Measurements from ENCODE around the gene GPR39. TPM values are rescaled to one million over a fixed set of nuclear protein-coding genes. Genes with fewer than 3 reads are reported as not detected.
A peak's percentile ranks its signal among the peaks of the same experiment; 100 is the strongest.

The GPR39 gene
- total RNA-seq, 1 experiment from 2014 or later, result 0.50 TPM

DNA sequence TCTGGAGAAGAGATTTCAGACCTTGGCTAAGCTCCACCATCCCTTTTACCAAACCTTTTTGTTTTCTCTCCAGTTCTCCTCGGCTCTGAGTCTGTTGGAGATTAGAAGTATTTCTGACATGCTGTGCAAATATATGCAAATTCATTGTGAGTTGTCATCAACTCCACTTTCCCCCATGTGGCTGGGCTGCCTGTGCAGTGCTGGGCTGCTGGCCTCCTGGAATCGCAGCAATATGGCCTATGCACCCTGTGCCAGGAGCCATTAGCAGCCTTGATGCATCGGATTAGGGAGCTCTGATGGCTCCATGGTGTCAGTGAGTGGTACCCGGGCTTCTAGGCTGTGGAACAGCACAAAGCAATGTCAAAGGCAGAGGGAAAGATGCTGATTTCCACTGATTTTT, 80.0 kb downstream of the GPR39 start:
- Histone ChIP-seq H2BK12ac (ENCODE audit: insufficient read length, low read depth, low read length) (no peak overlapping the region), H3K27ac (ENCODE audit: insufficient read length, low read depth, low read length) (no peak overlapping the region), H3T11ph (ENCODE audit: low read length) (no peak overlapping the region), H3K9me3 (ENCODE audit: control insufficient read depth, low read depth, low read length) (no peaks in the 10 kb centered on the region), H2AFZ (ENCODE audit: low read length) (no peak overlapping the region), H2BK120ac (ENCODE audit: low read depth, low read length, poor library complexity, severe bottlenecking) (no peak overlapping the region), H3K4ac (ENCODE audit: low read depth, low read length) (no peak overlapping the region), H4K5ac (ENCODE audit: insufficient read length, low read depth, low read length) (no peak overlapping the region), H2BK20ac (ENCODE audit: low read depth, low read length, poor library complexity, severe bottlenecking) (no peak overlapping the region), H3K4me1 (ENCODE audit: insufficient read depth, low read length) (no peaks in the 10 kb centered on the region), H4K8ac (replicated peaks; ENCODE audit: insufficient read length, low read depth, low read length) (no peak overlapping the region), H4K91ac (ENCODE audit: insufficient read length, low read depth, low read length) (no peak overlapping the region), H3K18ac (ENCODE audit: insufficient read length, low read depth, low read length) (no peak overlapping the region), H3K4me2 (ENCODE audit: insufficient read depth, insufficient read length, low read length) (no peak overlapping the region), H3K23me2 (ENCODE audit: insufficient read length, low read depth, low read length, poor library complexity, severe bottlenecking) (no peaks in the 10 kb centered on the region), H2BK5ac (ENCODE audit: insufficient read length, low read length) (no peak overlapping the region), H3K79me2 (ENCODE audit: insufficient read depth, low read length) (no peaks in the 10 kb centered on the region), H3K23ac (ENCODE audit: insufficient read length, low read depth, low read length) (no peak overlapping the region), H3K56ac (ENCODE audit: insufficient read length, low read depth, low read length) (no peak overlapping the region), H4K20me1 (ENCODE audit: control insufficient read depth, insufficient read depth, insufficient read length) (no peaks in the 10 kb centered on the region), H2AK5ac (ENCODE audit: insufficient read length, low read length) (no peak overlapping the region), H3K27me3 (ENCODE audit: insufficient read depth, low read length) (no peaks in the 10 kb centered on the region), H3K9ac (ENCODE audit: extremely low read depth, insufficient read length, low read length) (no peak overlapping the region), H2BK15ac (ENCODE audit: low read depth, low read length) (no peak overlapping the region), H3K79me1 (ENCODE audit: insufficient read depth, low read depth, low read length, poor library complexity, severe bottlenecking) (no peaks in the 10 kb centered on the region), H3K14ac (ENCODE audit: insufficient read depth, low read length) (no peak overlapping the region; the same call in 1 of the 2 replicates)
- TF ChIP-seq, protein P1, sequence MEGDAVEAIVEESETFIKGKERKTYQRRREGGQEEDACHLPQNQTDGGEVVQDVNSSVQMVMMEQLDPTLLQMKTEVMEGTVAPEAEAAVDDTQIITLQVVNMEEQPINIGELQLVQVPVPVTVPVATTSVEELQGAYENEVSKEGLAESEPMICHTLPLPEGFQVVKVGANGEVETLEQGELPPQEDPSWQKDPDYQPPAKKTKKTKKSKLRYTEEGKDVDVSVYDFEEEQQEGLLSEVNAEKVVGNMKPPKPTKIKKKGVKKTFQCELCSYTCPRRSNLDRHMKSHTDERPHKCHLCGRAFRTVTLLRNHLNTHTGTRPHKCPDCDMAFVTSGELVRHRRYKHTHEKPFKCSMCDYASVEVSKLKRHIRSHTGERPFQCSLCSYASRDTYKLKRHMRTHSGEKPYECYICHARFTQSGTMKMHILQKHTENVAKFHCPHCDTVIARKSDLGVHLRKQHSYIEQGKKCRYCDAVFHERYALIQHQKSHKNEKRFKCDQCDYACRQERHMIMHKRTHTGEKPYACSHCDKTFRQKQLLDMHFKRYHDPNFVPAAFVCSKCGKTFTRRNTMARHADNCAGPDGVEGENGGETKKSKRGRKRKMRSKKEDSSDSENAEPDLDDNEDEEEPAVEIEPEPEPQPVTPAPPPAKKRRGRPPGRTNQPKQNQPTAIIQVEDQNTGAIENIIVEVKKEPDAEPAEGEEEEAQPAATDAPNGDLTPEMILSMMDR (conservative IDR thresholded peaks at IDR 0.05), result no peak
- H3K27ac Mint-ChIP-seq, result peak overlapping the region in 1 of 3 experiments; percentile 53; a peak in 1 of 7 replicates
- H3K9me3 Mint-ChIP-seq, result no peaks in the 10 kb centered on the region; a peak in 1 of 5 replicates
- H3K4me1 Mint-ChIP-seq, result peaks cover 7 to 11% of the 10 kb centered on the region in 2 experiments
- no peak overlapping the region for H3K4me3 Mint-ChIP-seq
- no CpG with 5 or more reads among the region's 4 CpGs for WGBS (ENCODE audit: extremely low coverage, insufficient read length, low lambda C conversion rate)
- no peaks in the 10 kb centered on the region for H3K27me3 Mint-ChIP-seq (ENCODE audit: low read depth)
- H3K36me3 Mint-ChIP-seq (ENCODE audit: insufficient read depth in 1 of 3, low read depth in 3 of 3), result peaks cover 0 to 1% (median 0%) of the 10 kb centered on the region in 3 experiments; a peak in 1 of 7 replicates
- DNase-seq, result no peak

Data from H9 (cell line).